Spleen (tissue), 7 donors: ENCODE measurements around the gene OR1L4.

Experiments
- CTCF ChIP-seq, 11 experiments: fragments of 200-600 bp in 7 of 11; fragments of 450-650 bp in 4 of 11; sonication (generic) in 4 of 11; IDR thresholded peaks in 8 of 11; conservative IDR thresholded peaks in 3 of 11; 1 replicate in 7 of 11; 2 replicates in 4 of 11; pipeline versions ENCODE4 v1.4.0 to v1.8.0; 2016 to 2021; ENCODE audit warnings: antibody characterized with exemption in 11 of 11, inconsistent platforms in 4 of 11, mild to moderate bottlenecking in 1 of 11
- POLR2A ChIP-seq, 3 donors: fragments of 450-650 bp; IDR thresholded peaks; one replicate each; pipeline ENCODE4 v1.5.1; 2017; ENCODE audit warnings: antibody characterized with exemption in 3 of 3, mild to moderate bottlenecking in 1 of 3
- POLR2AphosphoS5 ChIP-seq, 3 donors: sonication (generic); formaldehyde crosslinking; IDR thresholded peaks; one replicate each; pipeline ENCODE4 v1.5.1; 2017; ENCODE audit warnings: antibody characterized with exemption in 3 of 3
- donor health status: DM: no; HTN: no; CAD: no; lungs with moderate emphysema.
- donor health status: DM: no; HTN: no; CAD: no.
- donor health status: DM: no; HTN: no; CAD: no.

DNA sequence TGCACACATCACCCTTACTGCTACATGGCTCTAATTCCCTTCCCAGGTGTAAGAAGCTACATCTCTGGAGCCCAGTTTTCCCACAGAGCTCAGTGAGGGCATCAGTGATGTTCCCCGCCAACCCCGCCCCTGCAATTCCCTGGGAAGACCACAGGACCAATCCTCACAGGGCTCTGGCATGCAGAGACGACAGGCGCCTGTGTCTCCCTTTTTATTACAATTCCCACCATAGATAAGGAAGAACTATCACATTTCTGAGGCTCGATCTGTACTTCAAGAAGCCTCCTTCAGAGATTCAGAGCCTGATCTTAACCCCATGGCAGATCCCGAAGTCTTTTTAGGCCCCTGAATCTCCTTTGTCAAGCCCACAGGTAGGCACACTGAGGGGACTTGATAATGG, 18.2 kb downstream of the OR1L4 start, which contains the start of gene OR1L6:
- TF ChIP-seq CTCF (IDR thresholded peaks at IDR 0.05 in 8 of 11, conservative IDR thresholded peaks at IDR 0.05 in 3 of 11) (no peak), POLR2A (IDR thresholded peaks at IDR 0.05) (no peak), POLR2AphosphoS5 (IDR thresholded peaks at IDR 0.05) (no peak)
